Cardiac fibroblast (primary cell): ENCODE results near the gene KCNH1.
A peak's percentile ranks its signal among the peaks of the same experiment; 100 is the strongest.
"Not testable (repeated sequence)": the region's sequence is repeated elsewhere in the genome, so short reads cannot be mapped to it uniquely, and the experiment has no call there.

ENCODE experiments used
- DNase-seq, 2 donors: peaks; one replicate each; pipeline versions ENCODE4 v3.0.0 to v3.0.0-alpha.2; 2010; ENCODE audit warnings: low read depth in 2 of 2
- H3K4me3 ChIP-seq, 2 donors: replicated peaks in 1 of 2; 1 replicate in 1 of 2; 2 replicates in 1 of 2; pipeline ENCODE4 v1.5.1; 2011; ENCODE audit warnings: low read depth in 2 of 2, low read length in 2 of 2, mild to moderate bottlenecking in 2 of 2, moderate library complexity in 1 of 2
- CTCF ChIP-seq: IDR thresholded peaks from one replicate; pipeline ENCODE4 v1.5.1; 2011; ENCODE audit warnings: low read depth, mild to moderate bottlenecking, low read length, inconsistent platforms

Gene KCNH1

GRCh38 chr1:210663730-210664573 is 470.0 kb downstream of the KCNH1 start:
- no peak overlapping the region for H3K4me3 ChIP-seq
- no peak for TF ChIP-seq CTCF
- no peak for DNase-seq

DNA sequence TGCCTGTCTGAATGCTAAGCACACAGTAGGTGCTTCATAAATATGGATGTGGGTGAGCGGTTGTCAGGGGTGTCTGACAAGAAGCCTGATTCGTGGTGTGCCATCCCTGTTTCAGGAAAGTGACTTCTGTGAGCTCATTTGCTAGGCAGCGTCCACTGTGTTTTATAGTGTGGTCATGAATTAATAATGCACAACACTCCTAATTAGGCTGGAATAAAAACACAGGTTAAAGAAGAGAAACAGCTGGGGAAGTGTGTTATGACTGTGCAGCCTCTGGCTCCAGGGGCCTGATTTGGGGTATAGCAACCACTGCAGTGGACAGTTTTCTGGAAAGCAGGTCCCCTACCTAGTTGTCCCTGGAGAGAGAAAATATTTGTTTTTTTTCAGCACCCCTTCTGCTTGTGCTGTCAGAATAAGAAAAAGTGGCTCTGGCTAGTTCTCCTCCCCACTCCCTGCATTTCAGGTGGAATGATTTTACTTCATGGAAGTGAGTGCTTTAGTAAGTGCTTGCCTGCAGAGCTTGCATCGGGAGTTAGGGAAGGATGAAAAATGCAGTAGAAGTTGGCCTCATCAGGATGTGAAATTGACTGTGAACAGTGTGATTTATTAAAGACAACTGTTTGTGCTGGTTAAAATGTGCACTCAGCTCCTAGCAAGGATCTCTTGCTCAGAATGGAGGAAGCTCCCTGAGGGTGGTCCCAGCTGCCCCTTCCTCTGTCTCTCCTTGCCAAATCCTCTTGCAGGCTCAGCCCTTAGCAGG is 471.5 kb downstream of the KCNH1 start:
- DNase-seq = no peak
- no peak for TF ChIP-seq CTCF
- H3K4me3 ChIP-seq = no peak overlapping the region

DNA sequence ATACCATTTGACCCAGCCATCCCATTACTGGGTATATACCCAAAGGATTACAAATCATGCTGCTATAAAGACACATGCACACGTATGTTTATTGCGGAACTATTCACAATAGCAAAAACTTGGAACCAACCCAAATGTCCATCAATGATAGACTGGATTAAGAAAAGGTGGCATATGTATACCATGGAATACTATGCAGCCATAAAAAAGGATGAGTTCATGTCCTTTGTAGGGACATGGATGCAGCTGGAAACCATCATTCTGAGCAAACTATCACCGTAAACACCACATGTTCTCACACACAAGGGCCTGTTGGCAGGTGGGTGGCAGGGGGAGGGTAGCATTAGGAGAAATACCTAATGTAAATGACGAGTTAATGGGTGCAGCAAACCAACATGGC is 472.4 kb downstream of the KCNH1 start:
- not testable (repeated sequence) for DNase-seq, H3K4me3 ChIP-seq

DNA sequence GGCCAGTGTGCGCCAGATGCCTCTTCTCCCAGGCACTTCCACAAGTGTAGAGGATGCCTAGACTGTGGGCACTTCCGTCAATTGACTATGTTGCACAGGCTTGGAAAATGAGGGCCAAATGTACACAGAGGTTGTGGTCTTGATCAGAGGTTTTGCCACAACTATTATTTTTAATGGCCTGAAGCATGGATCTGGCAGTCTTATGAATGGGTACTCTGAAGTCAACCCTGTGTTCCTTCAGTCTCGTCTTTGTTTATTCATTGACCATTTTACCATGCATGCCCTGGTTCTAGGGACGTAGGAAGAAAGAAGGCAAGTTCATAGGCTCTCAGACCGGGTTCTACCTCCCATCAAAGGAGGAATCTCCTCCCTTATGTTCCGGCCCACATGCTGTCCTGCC is 476.1 kb downstream of the KCNH1 start:
- no peak overlapping the region for H3K4me3 ChIP-seq
- no peak for TF ChIP-seq CTCF
- no peak for DNase-seq

DNA sequence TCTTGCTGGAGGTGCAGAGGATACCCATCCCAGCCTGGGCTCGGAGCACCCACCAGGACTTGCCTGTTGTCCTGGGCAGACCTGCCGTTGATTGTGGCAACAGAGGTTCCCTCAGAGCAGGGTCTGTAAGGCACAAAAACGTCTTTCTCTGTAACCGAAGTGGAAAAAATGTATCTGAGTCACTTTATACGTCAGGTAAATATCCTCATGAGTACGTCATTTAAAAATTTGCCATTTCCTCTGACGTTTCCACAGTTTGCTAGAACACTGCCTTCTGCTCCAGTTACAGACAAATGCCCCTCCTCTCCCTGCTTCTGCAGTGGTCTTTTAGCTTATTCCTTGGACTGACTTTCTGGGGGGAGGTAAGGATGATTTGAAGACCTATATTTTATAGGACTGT is 478.4 kb downstream of the KCNH1 start:
- no peak for DNase-seq
- TF ChIP-seq CTCF = no peak
- no peak overlapping the region for H3K4me3 ChIP-seq

GRCh38 chr1:210654176-210654981 is 479.6 kb downstream of the KCNH1 start:
- DNase-seq = no peak
- TF ChIP-seq CTCF = no peak
- no peak overlapping the region for H3K4me3 ChIP-seq

DNA sequence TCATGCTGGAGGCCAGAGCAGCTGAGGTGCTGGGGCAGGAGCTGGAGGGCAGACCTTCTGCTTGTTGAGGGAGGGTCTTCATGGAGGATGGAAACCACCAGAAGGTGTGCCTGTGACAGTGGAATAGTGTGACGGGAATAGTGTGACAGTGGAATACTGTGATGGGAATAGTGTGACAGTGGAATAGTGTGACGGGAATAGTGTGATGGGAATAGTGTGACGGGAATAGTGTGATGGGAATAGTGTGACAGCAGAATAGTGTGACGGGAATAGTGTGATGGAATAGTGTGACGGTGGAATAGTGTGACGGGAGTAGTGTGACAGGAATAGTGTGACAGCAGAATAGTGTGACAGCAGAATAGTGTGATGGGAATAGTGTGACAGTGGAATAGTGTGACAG is 480.2 kb downstream of the KCNH1 start:
- TF ChIP-seq CTCF = no peak

More for the DNA sequence above, 480.2 kb downstream of the KCNH1 start:
- H3K4me3 ChIP-seq = no peak overlapping the region
- peak; percentile 1 to 3 for DNase-seq
